ENCODE data around the gene OR12D2. TPM values are rescaled to one million over a fixed set of nuclear protein-coding genes. Genes with fewer than 3 reads are reported as not detected.

The OR12D2 gene
- polyA plus RNA-seq, 1 donor (not counting 4 experiments of a cell fraction or from before 2014, with no cell fraction given), result not detected

DNA sequence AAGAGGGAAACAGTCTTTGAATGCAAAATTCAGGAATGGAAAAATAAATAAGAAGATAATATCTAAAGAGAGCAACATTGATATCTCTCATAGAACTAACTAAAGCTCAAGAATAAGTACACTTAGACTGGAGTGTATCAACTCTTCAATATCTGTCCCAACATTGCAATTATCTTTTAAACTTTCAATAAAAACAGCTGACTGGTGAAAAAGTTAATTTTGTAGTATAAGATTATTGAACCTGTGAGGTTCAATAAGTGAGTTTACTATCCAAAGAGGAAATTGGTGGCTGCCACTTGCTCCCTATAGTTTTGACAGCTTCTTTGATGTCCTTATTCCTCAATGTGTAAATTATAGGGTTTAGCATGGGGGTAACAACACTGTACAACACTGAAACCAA is 40.5 kb upstream of the OR12D2 start:
- Histone ChIP-seq H3K27ac (ENCODE audit: control insufficient read depth, insufficient read depth, low read length) (no peak overlapping the region), H3K4me2 (ENCODE audit: control insufficient read depth, extremely low read depth, insufficient read depth, low read depth, low read length) (no peak overlapping the region), H3K9me3 (ENCODE audit: control insufficient read depth, low read depth, low read length) (no peaks in the 10 kb centered on the region), H3K4me1 (ENCODE audit: control insufficient read depth, extremely low read depth, insufficient read depth, low read length) (no peaks in the 10 kb centered on the region), H3K9ac (ENCODE audit: control insufficient read depth, extremely low read depth, insufficient read depth, low read length) (no peak overlapping the region), H2AFZ (ENCODE audit: control insufficient read depth, low read length) (no peak overlapping the region), H3K36me3 (ENCODE audit: control insufficient read depth in 2 of 2, extremely low read depth in 1 of 2, insufficient read depth in 2 of 2, low read length in 2 of 2) (no peaks in the 10 kb centered on the region), H4K20me1 (ENCODE audit: control insufficient read depth, extremely low read depth, insufficient read depth, low read length) (no peaks in the 10 kb centered on the region), H3K79me2 (ENCODE audit: control insufficient read depth, insufficient read depth, low read length) (no peaks in the 10 kb centered on the region), H3K27me3 (ENCODE audit: control insufficient read depth, extremely low read depth, insufficient read depth, low read length) (no peaks in the 10 kb centered on the region), H3K4me3 (ENCODE audit: control insufficient read depth in 2 of 3, extremely low read depth in 1 of 3, insufficient read depth in 2 of 3, low read depth in 1 of 3, low read length in 3 of 3) (no peak overlapping the region), H3K9me1 (ENCODE audit: control insufficient read depth, extremely low read depth, insufficient read depth, low read length) (no peaks in the 10 kb centered on the region)
- dilution Hi-C loops (cut with MboI; ENCODE audit: extremely low pct_ligation_motif_present, low sequenced_read_pairs), result no loop called here
- DNase-seq (ENCODE audit: low read depth, low spot score) (no peak), FAIRE-seq (no peak)
- TF ChIP-seq EZH2 (IDR thresholded peaks at IDR 0.05; ENCODE audit: low read length), result no peak
- TF ChIP-seq, protein P1, sequence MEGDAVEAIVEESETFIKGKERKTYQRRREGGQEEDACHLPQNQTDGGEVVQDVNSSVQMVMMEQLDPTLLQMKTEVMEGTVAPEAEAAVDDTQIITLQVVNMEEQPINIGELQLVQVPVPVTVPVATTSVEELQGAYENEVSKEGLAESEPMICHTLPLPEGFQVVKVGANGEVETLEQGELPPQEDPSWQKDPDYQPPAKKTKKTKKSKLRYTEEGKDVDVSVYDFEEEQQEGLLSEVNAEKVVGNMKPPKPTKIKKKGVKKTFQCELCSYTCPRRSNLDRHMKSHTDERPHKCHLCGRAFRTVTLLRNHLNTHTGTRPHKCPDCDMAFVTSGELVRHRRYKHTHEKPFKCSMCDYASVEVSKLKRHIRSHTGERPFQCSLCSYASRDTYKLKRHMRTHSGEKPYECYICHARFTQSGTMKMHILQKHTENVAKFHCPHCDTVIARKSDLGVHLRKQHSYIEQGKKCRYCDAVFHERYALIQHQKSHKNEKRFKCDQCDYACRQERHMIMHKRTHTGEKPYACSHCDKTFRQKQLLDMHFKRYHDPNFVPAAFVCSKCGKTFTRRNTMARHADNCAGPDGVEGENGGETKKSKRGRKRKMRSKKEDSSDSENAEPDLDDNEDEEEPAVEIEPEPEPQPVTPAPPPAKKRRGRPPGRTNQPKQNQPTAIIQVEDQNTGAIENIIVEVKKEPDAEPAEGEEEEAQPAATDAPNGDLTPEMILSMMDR (optimal IDR thresholded peaks at IDR 0.05 in 1 of 3, IDR thresholded peaks at IDR 0.05 in 1 of 3, conservative IDR thresholded peaks at IDR 0.05 in 1 of 3; ENCODE audit: extremely low read depth in 1 of 3, insufficient read depth in 2 of 3, low read length in 3 of 3), result no peak

DNA sequence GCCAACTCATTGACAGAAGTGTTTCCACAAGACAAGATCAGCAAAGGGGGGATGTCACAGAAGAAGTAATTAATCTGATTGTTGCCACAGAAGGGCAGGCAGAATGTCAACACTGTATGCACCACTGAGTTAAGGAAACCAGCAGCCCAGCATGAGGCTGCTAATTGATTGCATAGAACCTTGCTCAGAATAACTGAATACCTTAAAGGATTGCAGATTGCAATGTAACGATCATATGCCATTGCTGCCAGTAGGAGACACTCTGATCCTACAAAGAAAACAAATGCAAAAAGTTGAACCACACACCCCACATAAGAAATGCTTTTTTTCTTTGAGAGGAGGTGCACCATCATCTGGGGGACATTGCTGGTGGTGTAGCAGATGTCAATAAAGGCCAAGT is 39.8 kb upstream of the OR12D2 start:
- H3K9ac ChIP-seq (ENCODE audit: control insufficient read depth, extremely low read depth, insufficient read depth, low read length), result no peak overlapping the region
- H3K4me3 ChIP-seq (ENCODE audit: control insufficient read depth in 2 of 3, extremely low read depth in 1 of 3, insufficient read depth in 2 of 3, low read depth in 1 of 3, low read length in 3 of 3), result no peak overlapping the region
- no peak for TF ChIP-seq EZH2 (IDR thresholded peaks at IDR 0.05; ENCODE audit: low read length)
- TF ChIP-seq, protein P1 (optimal IDR thresholded peaks at IDR 0.05 in 1 of 3, IDR thresholded peaks at IDR 0.05 in 1 of 3, conservative IDR thresholded peaks at IDR 0.05 in 1 of 3; ENCODE audit: extremely low read depth in 1 of 3, insufficient read depth in 2 of 3, low read length in 3 of 3), result no peak
- H3K27me3 ChIP-seq (ENCODE audit: control insufficient read depth, extremely low read depth, insufficient read depth, low read length), result no peaks in the 10 kb centered on the region
- no peak overlapping the region for H3K4me2 ChIP-seq (ENCODE audit: control insufficient read depth, extremely low read depth, insufficient read depth, low read depth, low read length)
- no peaks in the 10 kb centered on the region for H3K4me1 ChIP-seq (ENCODE audit: control insufficient read depth, extremely low read depth, insufficient read depth, low read length)
- H3K36me3 ChIP-seq (ENCODE audit: control insufficient read depth in 2 of 2, extremely low read depth in 1 of 2, insufficient read depth in 2 of 2, low read length in 2 of 2), result no peaks in the 10 kb centered on the region
- no peaks in the 10 kb centered on the region for H3K9me3 ChIP-seq (ENCODE audit: control insufficient read depth, low read depth, low read length)
- H3K9me1 ChIP-seq (ENCODE audit: control insufficient read depth, extremely low read depth, insufficient read depth, low read length), result no peaks in the 10 kb centered on the region
- dilution Hi-C loops (cut with MboI; ENCODE audit: extremely low pct_ligation_motif_present, low sequenced_read_pairs), result no loop called here
- no peaks in the 10 kb centered on the region for H3K79me2 ChIP-seq (ENCODE audit: control insufficient read depth, insufficient read depth, low read length)
- H4K20me1 ChIP-seq (ENCODE audit: control insufficient read depth, extremely low read depth, insufficient read depth, low read length), result no peaks in the 10 kb centered on the region
- DNase-seq (ENCODE audit: low read depth, low spot score), result no peak
- no peak overlapping the region for H3K27ac ChIP-seq (ENCODE audit: control insufficient read depth, insufficient read depth, low read length)
- FAIRE-seq, result no peak
- H2AFZ ChIP-seq (ENCODE audit: control insufficient read depth, low read length), result no peak overlapping the region
